Activated naive CD8-positive, alpha-beta T cell (primary cell): Measurements from ENCODE around the gene HPS1.
"Not testable (repeated sequence)": the region's sequence is repeated elsewhere in the genome, so short reads cannot be mapped to it uniquely, and the experiment has no call there.

ENCODE experiments used
- H3K27ac Mint-ChIP-seq: one replicate; pipeline ENCODE4 v1.8.0; 2021; ENCODE audit warnings: mixed read lengths
- H3K27me3 Mint-ChIP-seq: one replicate; pipeline ENCODE4 v1.8.0; 2021; ENCODE audit warnings: mixed read lengths
- H3K36me3 Mint-ChIP-seq: one replicate; pipeline ENCODE4 v1.8.0; 2021; ENCODE audit warnings: mixed read lengths
- H3K4me1 Mint-ChIP-seq: one replicate; pipeline ENCODE4 v1.8.0; 2021; ENCODE audit warnings: low read depth, mixed read lengths
- H3K4me3 Mint-ChIP-seq: one replicate; pipeline ENCODE4 v1.8.0; 2021; ENCODE audit warnings: mild to moderate bottlenecking, mixed read lengths
- H3K9me3 Mint-ChIP-seq: one replicate; pipeline ENCODE4 v1.8.0; 2021; ENCODE audit warnings: low read depth, mixed read lengths

The HPS1 gene

DNA sequence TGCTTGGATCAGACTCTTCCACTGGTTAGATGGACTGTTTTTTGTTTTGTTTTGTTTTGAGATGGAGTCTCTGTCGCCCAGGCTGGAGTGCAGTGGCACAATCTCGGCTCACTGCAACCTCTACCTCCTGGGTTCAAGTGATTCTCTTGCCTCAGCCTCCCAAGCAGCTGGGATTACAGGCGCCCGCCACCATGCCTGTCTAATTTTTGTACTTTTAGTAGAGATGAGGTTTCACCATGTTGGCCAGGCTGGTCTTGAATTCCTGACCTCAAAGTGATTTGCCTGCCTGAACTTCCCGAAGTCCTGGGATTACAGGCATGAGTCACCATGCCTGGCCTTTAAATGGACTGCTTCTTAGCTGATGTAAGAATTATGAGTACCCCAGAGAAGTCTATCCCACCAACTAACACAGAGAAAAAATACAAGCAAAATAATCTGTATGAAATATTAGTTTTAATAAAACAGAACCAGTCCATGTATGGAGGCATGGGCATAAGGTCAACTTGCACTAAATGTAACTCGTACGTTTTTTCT, 63.5 kb downstream of the HPS1 start:
- not testable (repeated sequence) for H3K4me1 Mint-ChIP-seq, H3K9me3 Mint-ChIP-seq, H3K36me3 Mint-ChIP-seq, H3K4me3 Mint-ChIP-seq, H3K27me3 Mint-ChIP-seq, H3K27ac Mint-ChIP-seq

DNA sequence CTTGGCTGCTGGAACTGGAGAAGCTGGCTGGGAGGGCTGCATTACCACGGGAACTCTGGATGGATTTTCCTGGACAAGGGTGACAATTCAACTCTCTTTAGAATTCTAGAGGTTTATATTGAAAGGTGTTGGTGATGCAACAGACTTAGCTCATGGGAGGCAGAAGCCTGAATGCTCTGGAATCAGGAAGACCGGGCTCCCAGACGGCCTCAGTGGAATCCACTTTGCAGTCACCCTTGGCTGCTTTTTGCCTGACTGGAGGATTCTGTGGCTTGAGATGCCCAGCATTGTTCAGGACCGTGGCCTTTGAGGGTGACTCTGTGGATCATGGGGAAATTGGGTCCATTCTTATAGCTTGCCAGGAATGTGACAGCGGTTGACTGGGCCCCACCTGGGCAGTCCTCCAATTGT, 64.0 kb downstream of the HPS1 start:
- Mint-ChIP-seq H3K9me3 (no peaks in the 10 kb centered on the region), H3K27ac (no peak overlapping the region), H3K4me1 (no peaks in the 10 kb centered on the region), H3K4me3 (no peak overlapping the region), H3K27me3 (no peaks in the 10 kb centered on the region), H3K36me3 (peaks cover 8% of the 10 kb centered on the region)

DNA sequence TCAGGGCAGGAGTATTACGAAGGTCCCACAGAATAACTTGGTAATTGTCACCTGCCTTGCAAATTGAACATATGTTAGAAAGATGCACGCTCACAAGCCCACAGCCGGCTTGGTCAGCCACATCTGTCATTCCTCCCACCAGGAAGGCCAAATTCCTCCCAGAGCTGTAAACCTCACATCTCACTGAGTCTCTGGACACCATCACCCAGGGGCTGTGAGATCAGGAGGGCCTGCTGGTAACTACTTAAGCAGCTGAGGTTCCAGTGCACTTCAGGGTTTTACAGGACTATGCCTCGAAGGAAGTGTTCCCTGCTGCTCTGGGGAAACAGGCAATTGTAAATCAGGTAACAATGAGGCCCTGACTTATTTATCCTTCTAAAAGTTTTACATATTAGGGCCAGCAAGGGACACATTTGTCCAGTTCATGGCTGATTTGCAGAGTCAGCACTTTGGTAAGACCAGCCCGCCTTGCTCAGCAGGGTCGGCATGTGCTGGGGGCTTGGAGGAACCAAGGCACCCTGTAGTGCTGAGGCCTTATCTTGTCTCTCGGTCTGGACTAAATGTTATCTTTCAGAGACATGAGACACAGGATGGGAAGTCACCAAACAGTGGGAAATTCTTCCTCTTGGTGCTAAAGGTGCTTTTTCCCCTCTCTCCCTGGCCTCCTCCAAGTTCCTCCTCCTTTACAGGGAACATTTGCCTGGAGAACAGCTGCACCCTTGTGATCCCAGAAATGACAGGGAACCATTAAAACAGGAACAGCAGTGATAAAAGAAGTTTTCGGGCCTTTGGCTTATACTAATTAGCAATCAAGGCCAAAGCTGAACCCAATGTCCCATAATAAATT, 66.0 kb downstream of the HPS1 start:
- no peaks in the 10 kb centered on the region for H3K9me3 Mint-ChIP-seq
- peaks cover 9% of the 10 kb centered on the region for H3K36me3 Mint-ChIP-seq
- H3K4me3 Mint-ChIP-seq = no peak overlapping the region
- H3K4me1 Mint-ChIP-seq = no peaks in the 10 kb centered on the region
- no peak overlapping the region for H3K27ac Mint-ChIP-seq
- H3K27me3 Mint-ChIP-seq = no peaks in the 10 kb centered on the region

DNA sequence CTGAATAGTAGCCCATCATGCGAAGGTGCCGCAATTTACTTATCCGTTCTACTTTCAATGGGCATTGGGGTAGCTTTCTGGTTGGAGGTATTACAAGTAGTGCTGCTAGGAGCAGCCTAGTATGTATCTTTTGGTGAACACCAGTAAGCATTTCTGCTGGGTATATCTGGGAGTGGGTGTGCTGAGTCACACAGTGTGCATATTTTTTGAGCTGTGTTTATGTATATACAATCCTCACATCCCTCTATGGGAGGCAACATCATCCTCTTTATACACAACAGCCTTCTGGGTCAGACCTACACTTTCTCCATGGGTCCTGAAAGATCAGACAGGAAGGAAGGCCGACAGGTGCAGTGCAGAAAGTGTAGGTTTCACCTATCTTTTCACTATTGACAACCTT, 68.0 kb downstream of the HPS1 start:
- Mint-ChIP-seq H3K4me1 (no peaks in the 10 kb centered on the region), H3K4me3 (no peak overlapping the region), H3K27ac (no peak overlapping the region), H3K27me3 (no peaks in the 10 kb centered on the region), H3K9me3 (no peaks in the 10 kb centered on the region), H3K36me3 (peaks cover 8% of the 10 kb centered on the region)

DNA sequence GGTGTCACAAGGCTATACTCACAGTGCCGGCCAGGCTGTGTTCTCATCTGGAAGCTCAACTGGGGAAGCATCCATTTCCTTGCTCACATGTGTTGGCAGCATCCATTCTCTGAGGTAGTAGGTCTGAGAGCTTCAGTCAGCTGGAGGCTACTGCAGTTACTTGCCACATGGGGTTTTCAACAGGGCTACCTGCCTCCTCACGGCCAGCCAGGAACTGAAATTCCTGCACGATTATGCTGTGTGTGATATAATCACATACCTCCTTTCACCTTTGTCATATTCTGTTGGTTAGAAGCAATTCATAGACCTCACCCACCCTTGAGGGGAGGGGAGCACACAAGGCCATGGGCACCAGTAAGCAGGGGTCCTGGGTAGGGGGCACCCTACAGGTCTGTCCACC, 69.2 kb downstream of the HPS1 start:
- no peak overlapping the region for H3K27ac Mint-ChIP-seq
- H3K27me3 Mint-ChIP-seq = no peaks in the 10 kb centered on the region
- no peak overlapping the region for H3K4me3 Mint-ChIP-seq
- no peaks in the 10 kb centered on the region for H3K4me1 Mint-ChIP-seq
- H3K36me3 Mint-ChIP-seq = peaks cover 8% of the 10 kb centered on the region
- no peaks in the 10 kb centered on the region for H3K9me3 Mint-ChIP-seq

DNA sequence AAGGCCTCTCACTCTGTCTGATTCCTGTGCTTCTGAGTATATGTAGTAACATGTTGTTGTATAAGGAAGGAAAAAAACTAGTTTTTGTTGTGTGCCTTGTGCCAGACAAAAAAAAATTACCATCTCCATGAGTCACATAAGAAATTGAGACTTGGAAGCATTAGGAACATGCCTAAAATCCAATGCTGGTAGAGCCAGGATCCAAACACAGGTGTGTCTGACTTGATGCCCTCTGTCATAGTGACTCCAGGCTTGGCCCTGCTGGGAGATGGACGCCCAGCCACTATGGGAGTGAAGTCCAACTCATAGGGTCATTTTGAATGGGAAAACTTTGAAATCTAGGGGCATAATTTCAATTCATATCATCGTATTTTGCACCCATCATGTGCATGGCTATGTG, 69.7 kb downstream of the HPS1 start:
- Mint-ChIP-seq H3K36me3 (peaks cover 8% of the 10 kb centered on the region), H3K27ac (no peak overlapping the region), H3K4me1 (no peaks in the 10 kb centered on the region), H3K9me3 (no peaks in the 10 kb centered on the region), H3K27me3 (no peaks in the 10 kb centered on the region), H3K4me3 (no peak overlapping the region)

DNA sequence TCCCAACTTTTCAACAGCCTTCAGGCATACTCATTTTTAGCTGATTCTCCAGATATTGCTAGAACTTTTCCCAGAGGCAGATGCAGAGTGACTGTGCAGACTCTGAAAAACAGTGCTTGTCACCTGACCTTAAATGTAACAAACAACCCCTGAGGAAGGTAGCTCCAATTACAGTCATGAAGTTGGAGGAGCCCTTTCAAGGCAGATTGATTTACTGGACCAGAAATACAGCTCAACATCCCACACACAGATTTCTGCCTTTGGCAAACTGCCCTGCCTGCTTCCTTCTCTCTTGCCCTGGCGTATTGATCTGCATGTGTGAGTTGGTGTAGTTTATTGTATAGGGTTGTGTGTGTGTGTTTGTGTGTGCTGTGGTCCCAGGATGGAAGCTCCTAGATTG, 70.2 kb downstream of the HPS1 start:
- Mint-ChIP-seq H3K4me1 (no peaks in the 10 kb centered on the region), H3K36me3 (peaks cover 8% of the 10 kb centered on the region), H3K9me3 (no peaks in the 10 kb centered on the region), H3K27me3 (no peaks in the 10 kb centered on the region), H3K4me3 (no peak overlapping the region), H3K27ac (no peak overlapping the region)

DNA sequence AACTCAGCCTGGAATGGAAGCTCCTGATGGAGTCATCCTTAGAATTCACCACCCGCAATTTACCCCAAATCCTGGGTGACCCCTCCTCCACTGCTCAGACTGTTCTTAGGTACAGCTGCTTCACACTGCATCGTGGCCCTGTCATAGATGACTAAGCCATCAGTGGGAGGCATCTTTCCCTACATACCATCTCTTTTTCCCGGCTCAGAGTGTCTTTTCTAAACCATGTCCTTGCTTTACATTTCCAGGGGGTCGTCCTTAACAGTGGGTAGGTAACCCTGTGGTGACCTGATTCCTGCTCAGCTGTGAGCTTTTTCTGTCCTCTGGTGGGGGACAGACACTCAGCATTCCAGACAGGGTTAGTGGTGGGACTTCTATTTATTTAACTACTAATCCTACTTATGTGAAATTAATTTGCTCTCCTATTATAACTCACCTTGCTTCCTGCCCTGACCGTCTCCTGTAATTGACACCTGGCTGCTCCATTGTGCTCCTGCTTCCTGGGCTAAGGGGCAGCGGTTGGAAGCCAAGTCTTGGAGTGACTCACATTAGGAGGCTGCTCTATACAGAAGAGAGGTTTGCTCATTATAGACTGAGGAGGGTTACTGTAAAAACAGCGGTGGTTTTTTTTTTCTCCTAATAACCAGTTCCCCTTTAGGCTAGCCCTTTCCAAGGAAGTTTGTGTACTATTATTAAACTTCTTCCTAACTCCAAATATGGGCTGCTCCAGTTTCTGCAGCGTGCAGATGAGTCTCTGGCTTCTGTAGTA, 72.3 kb downstream of the HPS1 start:
- H3K27ac Mint-ChIP-seq = no peak overlapping the region
- no peaks in the 10 kb centered on the region for H3K27me3 Mint-ChIP-seq
- H3K9me3 Mint-ChIP-seq = no peaks in the 10 kb centered on the region
- H3K4me1 Mint-ChIP-seq = no peaks in the 10 kb centered on the region
- peaks cover 8% of the 10 kb centered on the region for H3K36me3 Mint-ChIP-seq
- no peak overlapping the region for H3K4me3 Mint-ChIP-seq

DNA sequence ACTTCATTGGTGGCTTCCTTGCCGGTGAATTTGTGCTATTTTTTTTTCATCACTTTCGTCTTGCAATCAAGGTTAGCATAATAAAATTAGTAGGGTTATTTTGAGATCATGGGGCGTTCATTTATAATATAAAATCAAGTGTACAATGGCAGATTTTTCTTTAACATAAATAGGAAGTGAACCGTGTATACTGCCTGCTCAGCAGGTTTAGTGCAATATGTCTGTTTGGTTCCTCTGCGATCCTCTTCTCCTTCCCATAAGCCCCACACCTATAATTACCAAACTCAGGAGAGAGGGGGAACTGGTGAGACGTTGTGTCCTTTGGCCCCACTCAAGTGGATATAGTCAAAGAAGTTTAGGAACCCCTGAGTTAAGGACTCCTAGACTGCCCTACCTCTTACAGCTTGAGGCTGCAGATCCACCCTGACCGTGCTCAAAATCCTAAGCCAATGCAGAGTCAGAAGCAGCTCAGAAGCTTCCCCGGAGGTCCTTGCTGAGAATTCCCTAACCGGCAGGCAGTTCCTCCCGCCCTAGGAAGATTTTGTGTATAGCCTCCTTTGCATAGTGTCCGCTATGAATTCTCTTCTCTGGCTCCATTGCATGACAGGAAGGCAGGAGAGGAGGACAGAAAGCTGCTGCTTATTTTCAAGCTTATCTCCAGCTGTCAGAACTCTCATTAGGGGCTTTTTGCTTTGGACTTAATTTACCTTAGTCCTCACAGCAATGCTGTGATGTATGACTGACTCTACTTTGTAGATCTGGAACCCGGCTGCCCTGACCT, 73.3 kb downstream of the HPS1 start:
- H3K27me3 Mint-ChIP-seq = no peaks in the 10 kb centered on the region
- H3K27ac Mint-ChIP-seq = no peak overlapping the region
- no peaks in the 10 kb centered on the region for H3K9me3 Mint-ChIP-seq
- H3K36me3 Mint-ChIP-seq = peaks cover 6% of the 10 kb centered on the region
- H3K4me3 Mint-ChIP-seq = no peak overlapping the region
- no peaks in the 10 kb centered on the region for H3K4me1 Mint-ChIP-seq

DNA sequence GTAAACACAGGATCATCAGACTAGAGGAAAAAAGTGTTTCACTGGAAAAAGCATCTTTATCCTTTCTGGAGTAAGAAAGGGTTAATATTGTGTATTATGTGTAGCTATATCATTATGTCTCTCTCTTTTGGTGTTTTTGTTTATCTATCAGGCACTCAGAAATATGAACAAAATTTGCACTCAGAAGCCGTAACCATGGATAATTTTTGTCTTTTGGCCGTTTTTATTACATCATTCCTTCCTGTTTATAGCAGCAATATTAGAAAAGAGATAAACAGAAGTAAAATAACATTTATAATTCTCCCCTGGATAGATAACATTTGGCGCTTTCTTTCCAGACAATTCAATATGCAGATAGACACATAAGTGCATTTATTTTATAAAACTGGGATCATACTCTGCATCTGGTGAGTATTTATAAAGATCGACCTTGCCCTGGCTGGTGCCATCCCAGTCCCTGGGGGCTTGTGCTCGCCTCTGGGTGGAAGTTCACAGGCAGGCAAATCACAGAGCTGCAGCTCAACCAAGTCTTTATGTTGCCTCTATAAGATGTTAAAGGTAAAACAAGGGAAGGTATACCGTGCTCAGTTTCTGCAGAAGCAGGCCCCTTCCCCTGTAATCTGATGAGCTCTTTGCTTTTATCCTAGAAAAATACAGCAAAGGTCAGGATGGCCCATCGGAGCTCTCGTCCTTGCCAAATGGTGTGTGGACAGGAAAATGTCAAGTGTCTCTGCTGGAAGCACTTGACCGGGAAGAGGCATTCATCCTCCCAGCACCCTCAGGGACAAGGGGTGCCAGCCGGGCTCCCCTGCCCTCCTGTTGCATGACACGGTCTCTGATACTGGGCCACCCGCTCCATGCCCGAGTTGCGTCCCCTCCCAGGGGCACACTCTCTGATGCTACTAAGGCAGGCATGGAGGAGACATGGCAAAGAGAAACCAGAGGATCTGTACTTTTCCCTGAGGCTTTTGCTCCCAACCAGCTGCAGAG, 75.6 kb downstream of the HPS1 start:
- no peaks in the 10 kb centered on the region for H3K27me3 Mint-ChIP-seq
- no peaks in the 10 kb centered on the region for H3K4me1 Mint-ChIP-seq
- no peaks in the 10 kb centered on the region for H3K9me3 Mint-ChIP-seq
- no peaks in the 10 kb centered on the region for H3K36me3 Mint-ChIP-seq
- H3K4me3 Mint-ChIP-seq = no peak overlapping the region
- no peak overlapping the region for H3K27ac Mint-ChIP-seq

DNA sequence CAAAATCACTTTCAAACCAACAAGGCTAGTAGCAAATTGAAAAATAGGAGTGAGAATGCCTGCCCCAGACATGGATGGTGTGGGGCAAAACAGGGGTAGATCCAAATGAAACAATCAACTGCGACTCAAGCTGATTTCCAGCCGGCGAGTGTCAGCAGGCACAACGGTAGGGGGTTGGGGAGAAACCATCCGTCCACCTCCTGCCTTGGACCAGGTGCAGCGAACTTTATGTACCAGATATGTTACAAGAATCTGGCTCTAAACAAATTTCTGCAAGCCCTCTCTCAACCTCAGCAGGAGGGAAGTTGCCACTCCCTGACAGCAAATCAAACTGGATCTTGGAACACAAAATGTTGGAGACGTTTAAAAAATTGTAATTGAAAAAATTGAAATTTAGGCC, 76.9 kb downstream of the HPS1 start:
- Mint-ChIP-seq H3K4me1 (no peaks in the 10 kb centered on the region), H3K36me3 (no peaks in the 10 kb centered on the region), H3K4me3 (no peak overlapping the region), H3K9me3 (no peaks in the 10 kb centered on the region), H3K27ac (no peak overlapping the region), H3K27me3 (no peaks in the 10 kb centered on the region)

DNA sequence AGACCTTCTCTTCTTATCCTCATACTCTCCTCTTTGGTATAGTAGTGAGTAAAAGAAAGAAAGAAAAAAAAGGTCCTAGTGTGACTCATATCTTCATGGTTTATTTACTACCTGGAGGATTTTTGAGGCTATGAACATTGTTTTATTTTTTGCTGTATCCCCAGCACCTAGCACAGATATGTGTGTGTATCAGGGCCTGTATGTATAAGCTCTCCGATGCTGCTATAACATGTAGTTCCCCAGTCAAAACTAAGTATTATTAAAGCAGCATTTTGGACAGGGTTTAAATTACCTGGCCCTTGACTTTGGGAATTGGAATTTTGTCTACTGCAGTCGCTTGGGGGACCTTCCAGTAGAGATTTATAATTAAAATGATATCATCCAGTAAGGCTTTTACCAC, 78.1 kb downstream of the HPS1 start:
- H3K4me1 Mint-ChIP-seq = no peaks in the 10 kb centered on the region
- H3K4me3 Mint-ChIP-seq = no peak overlapping the region
- no peaks in the 10 kb centered on the region for H3K36me3 Mint-ChIP-seq
- no peaks in the 10 kb centered on the region for H3K27me3 Mint-ChIP-seq
- no peaks in the 10 kb centered on the region for H3K9me3 Mint-ChIP-seq
- no peak overlapping the region for H3K27ac Mint-ChIP-seq

DNA sequence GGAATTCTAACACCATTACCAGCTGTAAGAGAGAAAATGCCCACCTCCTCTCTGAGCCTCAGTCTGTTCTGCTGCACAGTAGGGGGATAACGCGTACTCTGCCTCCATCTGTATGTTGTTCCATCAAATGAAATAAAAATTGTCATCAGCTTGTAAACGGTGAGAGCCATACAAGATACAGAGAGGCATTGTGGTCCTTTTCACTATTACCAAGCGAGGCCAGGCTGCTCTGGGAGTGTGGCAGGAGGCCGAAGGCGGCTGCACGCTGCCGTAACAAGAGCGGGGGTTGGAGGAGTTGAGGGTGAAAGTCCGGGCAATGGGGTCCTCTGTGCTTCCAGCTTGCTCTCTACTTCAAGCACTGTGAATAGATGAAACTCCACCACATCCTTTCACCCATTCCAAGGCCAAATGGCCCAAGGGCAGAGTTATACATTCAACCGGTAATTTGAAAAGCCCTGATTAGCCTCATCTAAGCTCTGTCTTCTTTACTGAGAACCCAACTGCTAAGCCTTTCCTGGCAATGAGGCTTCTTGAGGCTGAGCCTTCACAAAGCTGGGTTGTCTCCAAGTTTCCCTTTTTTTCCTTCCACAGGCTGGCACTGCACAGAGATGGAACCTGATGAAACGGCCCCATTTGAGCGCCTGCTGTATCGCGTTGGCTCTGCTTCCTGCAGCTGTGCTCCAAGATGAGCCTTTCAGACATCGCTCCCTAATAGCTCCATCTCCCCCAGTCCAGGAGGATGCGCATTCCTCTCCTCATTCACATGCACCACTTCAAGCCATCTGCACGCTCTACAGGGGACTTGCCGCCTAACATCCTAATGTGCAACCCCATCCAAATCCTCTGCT, 78.9 kb downstream of the HPS1 start:
- Mint-ChIP-seq H3K4me3 (no peak overlapping the region), H3K27ac (no peak overlapping the region), H3K9me3 (no peaks in the 10 kb centered on the region), H3K36me3 (no peaks in the 10 kb centered on the region), H3K27me3 (no peaks in the 10 kb centered on the region), H3K4me1 (no peaks in the 10 kb centered on the region)
